K562 (cell line): ENCODE data around the gene CYB5R3. TPM values are rescaled to one million over a fixed set of nuclear protein-coding genes. Genes with fewer than 3 reads are reported as not detected.

Source experiments
- CHD2 ChIP-seq: IDR thresholded peaks from 2 replicates; pipeline ENCODE4 v1.6.1; 2011; ENCODE audit warnings: low read depth, low read length
- ETS2 ChIP-seq: IDR thresholded peaks from 2 replicates; pipeline ENCODE4 v1.6.1; 2016; ENCODE audit warnings: borderline replicate concordance, missing genetic modification characterization, mild to moderate bottlenecking, moderate library complexity, missing compliant biosample characterization; ENCODE audit not compliant: poor library complexity, severe bottlenecking
- HDAC8 ChIP-seq: fragments of 450-650 bp; IDR thresholded peaks from 2 replicates; pipeline ENCODE4 v1.6.1; 2016; ENCODE audit warnings: mild to moderate bottlenecking, missing genetic modification characterization, moderate library complexity, missing compliant biosample characterization
- JUN ChIP-seq, 2 experiments: sonication (generic) in 1 of 2; formaldehyde crosslinking in 1 of 2; IDR thresholded peaks; 2 replicates each; pipeline versions ENCODE4 v1.6.1 to v1.8.0; 2012 to 2022; ENCODE audit warnings: borderline replicate concordance in 2 of 2, mild to moderate bottlenecking in 2 of 2, improper control_type of control experiment in 1 of 2, low read depth in 1 of 2, low read length in 1 of 2, missing genetic modification reagents in 1 of 2
- MAFK ChIP-seq: IDR thresholded peaks from 2 replicates; pipeline ENCODE4 v1.6.1; 2011; ENCODE audit warnings: low read length, improper control_type of control experiment
- NCOA4 ChIP-seq: fragments of 450-650 bp; IDR thresholded peaks from 2 replicates; pipeline ENCODE4 v1.6.1; 2018; ENCODE audit warnings: mild to moderate bottlenecking; ENCODE audit not compliant: partially characterized antibody
- PCBP2 ChIP-seq: fragments of 200-400 bp; formaldehyde crosslinking; IDR thresholded peaks from 2 replicates; pipeline ENCODE4 v1.6.1; 2018; ENCODE audit warnings: low read length, low read depth, mild to moderate bottlenecking, moderate library complexity; ENCODE audit not compliant: poor library complexity, severe bottlenecking
- POU5F1 ChIP-seq: fragments of 150-350 bp; IDR thresholded peaks from 2 replicates; pipeline ENCODE4 v1.6.1; 2014; ENCODE audit warnings: borderline replicate concordance, low read length, low read depth, mild to moderate bottlenecking; ENCODE audit not compliant: partially characterized antibody
- TRIM28 ChIP-seq: fragments of 450-650 bp; IDR thresholded peaks from 2 replicates; pipeline ENCODE4 v1.6.1; 2017
- ZBTB33 ChIP-seq: sonication (generic); formaldehyde crosslinking; IDR thresholded peaks from 2 replicates; pipeline ENCODE4 v1.8.1; 2023; ENCODE audit warnings: mild to moderate bottlenecking, missing genetic modification reagents
- ZC3H4 ChIP-seq: sonication (generic); formaldehyde crosslinking; IDR thresholded peaks from 2 replicates; pipeline ENCODE4 v1.9.0; 2021; ENCODE audit warnings: missing genetic modification reagents, borderline replicate concordance
- ZHX1 ChIP-seq: fragments of 150-350 bp; conservative IDR thresholded peaks from 2 replicates; pipeline ENCODE4 v1.6.1; 2014; ENCODE audit warnings: low read length
- ZKSCAN1 ChIP-seq: fragments of 150-350 bp; IDR thresholded peaks from 2 replicates; pipeline ENCODE4 v1.6.1; 2016; ENCODE audit warnings: low read depth, low read length
- ZNF354B ChIP-seq: fragments of 250-450 bp; sonication (Bioruptor Pico); IDR thresholded peaks from 2 replicates; pipeline ENCODE4 v1.4.0; 2020
- polyA plus RNA-seq, 8 experiments: library from polyadenylated mRNA; depleted of rRNA in 4 of 8; stranded (reverse) in 5 of 8; unstranded in 3 of 8; fragments of >200 nt; fragmentation: Nextera tagmentation in 2 of 8; fragmentation: Illumina TruSeq in 1 of 8; extraction: Ambion mirVana in 2 of 8; extraction: Trizol in 1 of 8; gene quantifications; 2 replicates each; pipeline versions ENCODE4 v1.2.1 to v1.2.3, GENCODE V29; 2011 to 2014; ENCODE audit warnings: inconsistent platforms in 1 of 8, missing spikeins in 1 of 8
- total RNA-seq, 7 experiments: library from RNA; depleted of rRNA in 6 of 7; stranded (reverse); fragments of >200 nt in 6 of 7; fragmentation: Illumina TruSeq in 2 of 7; extraction: Trizol in 2 of 7; gene quantifications; 2 replicates each; pipeline versions ENCODE4 v1.2.1 to v1.2.3, GENCODE V29; 2011 to 2021; ENCODE audit warnings: low replicate concordance in 1 of 7
- TF ChIP-seq, protein P1 (sequence below): sonication (generic); formaldehyde crosslinking; IDR thresholded peaks from 2 replicates; pipeline ENCODE4 v1.8.1; 2023; ENCODE audit warnings: mild to moderate bottlenecking, missing genetic modification reagents
- TF ChIP-seq, protein P2 (sequence below): fragments of 450-650 bp; IDR thresholded peaks from 2 replicates; pipeline ENCODE4 v1.7.0; 2016; ENCODE audit warnings: borderline replicate concordance

The CYB5R3 gene
- total and polyA plus RNA-seq, 9 of the 15 experiments (the other 6 are each of a cell fraction or from before 2014, with no cell fraction given): 1.4 to 66.8 (median 23.4) TPM

DNA sequence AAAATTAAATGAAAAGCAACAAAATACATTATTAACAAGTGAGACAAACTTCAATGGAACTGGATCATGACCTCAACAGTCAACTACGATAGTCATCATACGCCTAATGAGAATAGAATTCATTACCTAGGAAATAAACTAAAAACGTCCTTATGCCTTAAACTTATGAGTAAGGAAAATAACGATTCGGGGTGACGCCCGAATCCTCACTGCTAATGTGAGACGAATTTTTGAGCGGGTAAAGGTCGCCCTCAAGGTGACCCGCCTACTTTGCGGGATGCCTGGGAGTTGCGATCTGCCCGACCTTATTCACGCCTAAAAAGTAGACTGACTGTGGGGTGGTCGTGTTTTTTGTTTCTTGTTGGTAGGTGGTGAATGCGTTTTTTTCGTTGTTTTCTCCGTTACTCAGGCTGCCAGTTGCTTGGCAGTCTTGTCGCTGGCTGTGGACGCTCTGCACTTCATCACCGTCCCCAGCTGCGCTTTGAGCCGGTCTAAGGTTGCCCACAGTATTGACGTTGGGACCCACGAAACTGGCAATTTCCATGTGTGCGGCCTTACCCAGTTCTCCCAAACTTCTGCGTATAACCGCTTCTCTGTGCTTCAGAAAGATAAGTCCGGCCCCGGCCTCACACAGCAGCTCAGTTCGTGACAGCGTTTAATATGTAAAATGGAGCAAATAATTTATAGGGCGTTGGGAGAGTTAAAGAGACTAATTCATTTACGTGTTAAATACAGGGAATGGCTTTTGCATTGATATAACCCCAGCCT, 33.9 kb downstream of the CYB5R3 start (continued):
- TF ChIP-seq, protein P1, sequence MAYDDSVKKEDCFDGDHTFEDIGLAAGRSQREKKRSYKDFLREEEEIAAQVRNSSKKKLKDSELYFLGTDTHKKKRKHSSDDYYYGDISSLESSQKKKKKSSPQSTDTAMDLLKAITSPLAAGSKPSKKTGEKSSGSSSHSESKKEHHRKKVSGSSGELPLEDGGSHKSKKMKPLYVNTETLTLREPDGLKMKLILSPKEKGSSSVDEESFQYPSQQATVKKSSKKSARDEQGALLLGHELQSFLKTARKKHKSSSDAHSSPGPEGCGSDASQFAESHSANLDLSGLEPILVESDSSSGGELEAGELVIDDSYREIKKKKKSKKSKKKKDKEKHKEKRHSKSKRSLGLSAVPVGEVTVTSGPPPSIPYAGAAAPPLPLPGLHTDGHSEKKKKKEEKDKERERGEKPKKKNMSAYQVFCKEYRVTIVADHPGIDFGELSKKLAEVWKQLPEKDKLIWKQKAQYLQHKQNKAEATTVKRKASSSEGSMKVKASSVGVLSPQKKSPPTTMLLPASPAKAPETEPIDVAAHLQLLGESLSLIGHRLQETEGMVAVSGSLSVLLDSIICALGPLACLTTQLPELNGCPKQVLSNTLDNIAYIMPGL (CRISPR knock-in tag): no peak
- TF ChIP-seq HDAC8 (tag) (peak; percentile 53; the same call in 1 of the 2 replicates), PCBP2 (no peak), ZHX1 (peak; percentile 95), MAFK (peak; percentile 47; the same call in 1 of the 2 replicates), ZKSCAN1 (peak; percentile 99), ZBTB33 (CRISPR knock-in tag) (peak; percentile 75), POU5F1 (peak; percentile 15), JUN (IDR thresholded peaks at IDR 0.05; ENCODE audit: borderline replicate concordance, low read depth, low read length) (peak; percentile 40; the same call in 1 of the 2 replicates), JUN (CRISPR knock-in tag; IDR thresholded peaks at IDR 0.05; ENCODE audit: borderline replicate concordance) (0 out of 2 replicates have a peak, but pooled peaks have one; percentile 29), ZNF354B (CRISPR knock-in tag) (peak; percentile 62; the same call in 1 of the 2 replicates), ETS2 (tag) (no peak), NCOA4 (peak; percentile 91), ZC3H4 (CRISPR knock-in tag) (peak; percentile 99), TRIM28 (no peak), CHD2 (peak; percentile 73)
- TF ChIP-seq, protein P2, sequence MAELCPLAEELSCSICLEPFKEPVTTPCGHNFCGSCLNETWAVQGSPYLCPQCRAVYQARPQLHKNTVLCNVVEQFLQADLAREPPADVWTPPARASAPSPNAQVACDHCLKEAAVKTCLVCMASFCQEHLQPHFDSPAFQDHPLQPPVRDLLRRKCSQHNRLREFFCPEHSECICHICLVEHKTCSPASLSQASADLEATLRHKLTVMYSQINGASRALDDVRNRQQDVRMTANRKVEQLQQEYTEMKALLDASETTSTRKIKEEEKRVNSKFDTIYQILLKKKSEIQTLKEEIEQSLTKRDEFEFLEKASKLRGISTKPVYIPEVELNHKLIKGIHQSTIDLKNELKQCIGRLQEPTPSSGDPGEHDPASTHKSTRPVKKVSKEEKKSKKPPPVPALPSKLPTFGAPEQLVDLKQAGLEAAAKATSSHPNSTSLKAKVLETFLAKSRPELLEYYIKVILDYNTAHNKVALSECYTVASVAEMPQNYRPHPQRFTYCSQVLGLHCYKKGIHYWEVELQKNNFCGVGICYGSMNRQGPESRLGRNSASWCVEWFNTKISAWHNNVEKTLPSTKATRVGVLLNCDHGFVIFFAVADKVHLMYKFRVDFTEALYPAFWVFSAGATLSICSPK: no peak
